H1 (cell line): Measurements from ENCODE around the gene ABTB1. TPM values are rescaled to one million over a fixed set of nuclear protein-coding genes. Genes with fewer than 3 reads are reported as not detected.

Experiments used
- ASH2L ChIP-seq: fragments of 200-600, 300-600 bp; sonication (generic); IDR thresholded peaks from one replicate; pipeline ENCODE4 v1.7.1; 2017; ENCODE audit warnings: low read length
- BRCA1 ChIP-seq: IDR thresholded peaks from 2 replicates; pipeline ENCODE4 v1.6.1; 2012; ENCODE audit warnings: low read depth, low read length, improper control_type of control experiment
- CHD1 ChIP-seq: IDR thresholded peaks from 2 replicates; pipeline ENCODE4 v1.6.1; 2012; ENCODE audit warnings: low read depth, low read length, improper control_type of control experiment
- CTBP2 ChIP-seq: IDR thresholded peaks from 2 replicates; pipeline ENCODE4 v1.7.0; 2011; ENCODE audit warnings: borderline replicate concordance, mild to moderate bottlenecking, moderate library complexity, mixed read lengths, low read length; ENCODE audit not compliant: insufficient read depth, insufficient read length
- KDM1A ChIP-seq: fragments of 200-600, 300-600 bp; sonication (generic); IDR thresholded peaks from 2 replicates; pipeline ENCODE4 v1.7.1; 2016; ENCODE audit warnings: mild to moderate bottlenecking, low read length, borderline replicate concordance
- SP4 ChIP-seq: IDR thresholded peaks from 2 replicates; pipeline ENCODE4 v1.6.1; 2012; ENCODE audit warnings: low read length, inconsistent platforms
- TAF1 ChIP-seq: IDR thresholded peaks from 2 replicates; pipeline ENCODE4 v1.6.1; 2011; ENCODE audit warnings: mild to moderate bottlenecking, low read depth, low read length
- polyA plus RNA-seq, 7 experiments: library from polyadenylated mRNA; depleted of rRNA in 3 of 7; stranded (reverse) in 5 of 7; unstranded in 2 of 7; fragments of >200 nt in 5 of 7; fragments of 200-250 nt in 2 of 7; gene quantifications; 1 replicate in 5 of 7; 2 replicates in 1 of 7; 4 replicates in 1 of 7; pipeline versions ENCODE4 v1.2.1 to v1.2.3, GENCODE V29; 2011 to 2013; ENCODE audit warnings: missing spikeins in 2 of 7, mixed read lengths in 2 of 7
- total RNA-seq: library from RNA; stranded (reverse); fragmentation: NEBNext Ultra II Directional; extraction: Animal tissue kit (Norgen Biotek cat#: 25700); gene quantifications from 2 replicates; pipeline ENCODE4 v1.2.1, GENCODE V29; 2021

The ABTB1 gene
- total and polyA plus RNA-seq, 2 of the 8 experiments (the other 6 are each of a cell fraction or from before 2014, with no cell fraction given), result 7.1 to 9.4 TPM

DNA sequence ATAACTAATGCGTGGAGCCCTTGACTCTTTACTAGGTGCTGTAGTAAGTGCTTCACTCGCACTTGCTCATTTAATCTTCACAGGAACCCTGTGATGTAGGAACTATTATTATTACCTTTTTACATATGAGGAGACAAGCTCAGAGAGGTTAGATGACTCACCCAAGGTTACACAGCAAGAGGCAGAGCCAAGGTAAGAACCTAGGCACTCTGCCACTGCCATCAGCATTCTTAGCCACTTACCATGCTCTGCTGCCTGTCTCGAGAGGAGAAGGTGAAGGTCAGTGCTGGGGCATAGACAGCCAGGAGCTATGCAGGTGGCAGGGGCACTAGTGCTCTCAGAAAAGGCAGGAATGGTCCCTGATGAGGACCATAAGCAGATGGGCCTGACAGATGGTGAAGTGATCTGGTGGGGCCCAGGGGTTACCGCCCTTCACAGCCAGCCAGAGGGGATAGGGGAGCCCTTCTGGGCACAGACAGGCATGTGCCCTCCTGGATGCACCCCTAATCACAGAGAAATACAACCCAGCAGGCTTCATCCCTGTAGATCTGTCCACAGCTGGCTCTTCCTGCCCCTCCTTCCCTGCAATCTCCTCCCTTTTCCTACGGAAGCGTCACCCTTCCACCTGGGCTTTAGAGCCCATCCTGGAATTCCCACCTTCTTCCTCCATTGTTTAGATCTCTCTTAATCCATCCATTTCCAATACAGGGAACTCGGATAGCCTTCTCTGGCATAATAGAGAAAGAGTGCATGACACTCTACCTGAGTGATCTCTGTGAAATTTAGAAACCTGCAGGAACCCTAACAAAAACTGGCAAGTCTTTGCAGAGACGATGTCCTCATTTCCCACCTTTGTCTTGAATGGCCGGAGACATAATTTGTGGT lies 26.9 kb downstream of the ABTB1 start (continued):
- TF ChIP-seq BRCA1 (no peak), CHD1 (no peak), KDM1A (no peak), ASH2L (no peak), TAF1 (no peak), CTBP2 (no peak), SP4 (no peak)
- TF ChIP-seq, all 59 proteins: peak for 0
